SK-N-SH (cell line): ENCODE measurements around the gene VWA3B.

ENCODE experiments used
- CTCF ChIP-seq: fragments of 200-600 bp; sonication (generic); IDR thresholded peaks from 2 replicates; pipeline ENCODE4 v1.6.1; 2017; ENCODE audit warnings: antibody characterized with exemption, mild to moderate bottlenecking, moderate library complexity
- ELF1 ChIP-seq: IDR thresholded peaks from 2 replicates; pipeline ENCODE4 v1.4.0; 2012
- FOSL2 ChIP-seq: IDR thresholded peaks from 2 replicates; pipeline ENCODE4 v1.4.0; 2012; ENCODE audit warnings: low read depth, mild to moderate bottlenecking, moderate library complexity, borderline replicate concordance
- MAX ChIP-seq: IDR thresholded peaks from 2 replicates; pipeline ENCODE4 v1.4.0; 2012; ENCODE audit warnings: low read depth
- MEF2A ChIP-seq: IDR thresholded peaks from 2 replicates; pipeline ENCODE4 v1.4.0; 2012; ENCODE audit warnings: low read depth, borderline replicate concordance
- RXRA ChIP-seq: IDR thresholded peaks from 2 replicates; pipeline ENCODE4 v1.4.0; 2012; ENCODE audit warnings: low read depth, mild to moderate bottlenecking, borderline replicate concordance
- SIN3A ChIP-seq: IDR thresholded peaks from 2 replicates; pipeline ENCODE4 v1.6.1; 2012; ENCODE audit warnings: low read depth, mild to moderate bottlenecking, low read length, moderate library complexity, borderline replicate concordance
- TCF12 ChIP-seq: IDR thresholded peaks from 2 replicates; pipeline ENCODE4 v1.4.0; 2012
- YY1 ChIP-seq: IDR thresholded peaks from 2 replicates; pipeline ENCODE4 v1.4.0; 2012; ENCODE audit warnings: low read depth, mild to moderate bottlenecking

GRCh38 chr2:98180456-98180855, 93.5 kb downstream of the VWA3B start:
- TF ChIP-seq FOSL2 (no peak), CTCF (no peak), SIN3A (no peak), RXRA (no peak), YY1 (no peak), TCF12 (no peak), MAX (no peak), MEF2A (no peak), ELF1 (no peak)
